GM18868 (cell line): ENCODE measurements around the gene MATN1.

Source experiments
- ATAC-seq: cut with Tn5 transposase; IDR thresholded peaks from one replicate; pipeline ENCODE4 v1.9.1; 2021; ENCODE audit warnings: mild to moderate bottlenecking, moderate library complexity; ENCODE audit not compliant: unreplicated experiment

The MATN1 gene

DNA sequence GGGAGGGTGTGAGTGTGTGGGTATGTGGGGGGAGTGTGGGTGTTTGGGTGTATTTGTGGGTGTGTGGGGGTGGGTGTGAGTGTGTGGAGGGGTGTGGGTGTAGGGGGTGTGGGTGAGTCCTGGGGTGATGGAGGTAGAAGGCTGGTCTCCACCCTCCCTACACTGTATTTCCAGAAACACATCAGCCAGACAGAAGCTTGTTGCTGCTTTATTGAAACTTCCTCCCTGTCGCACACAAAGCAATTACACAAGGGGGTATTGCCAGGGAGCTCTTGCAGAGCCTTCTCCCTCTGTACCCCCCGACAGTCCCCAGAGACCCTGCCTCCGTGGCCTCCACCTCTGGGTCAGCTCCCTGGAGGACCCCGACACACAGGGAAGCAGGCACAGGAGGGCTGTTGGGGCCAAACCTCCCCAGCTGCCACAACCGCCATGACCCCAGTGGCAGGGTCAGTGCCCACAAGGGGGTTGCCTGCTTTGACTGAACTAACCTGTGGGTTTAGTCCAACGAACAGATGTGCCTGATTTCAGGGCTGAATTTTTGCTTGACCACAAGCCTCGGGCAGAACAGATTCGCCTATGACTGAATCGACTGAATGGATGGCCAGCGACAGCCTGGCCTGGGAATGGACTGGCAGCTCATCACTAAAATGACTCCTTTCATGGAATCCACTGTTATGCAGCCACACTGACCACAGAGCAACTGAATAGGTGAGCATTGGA lies 9.1 kb upstream of the MATN1 start:
- no peak for ATAC-seq

DNA sequence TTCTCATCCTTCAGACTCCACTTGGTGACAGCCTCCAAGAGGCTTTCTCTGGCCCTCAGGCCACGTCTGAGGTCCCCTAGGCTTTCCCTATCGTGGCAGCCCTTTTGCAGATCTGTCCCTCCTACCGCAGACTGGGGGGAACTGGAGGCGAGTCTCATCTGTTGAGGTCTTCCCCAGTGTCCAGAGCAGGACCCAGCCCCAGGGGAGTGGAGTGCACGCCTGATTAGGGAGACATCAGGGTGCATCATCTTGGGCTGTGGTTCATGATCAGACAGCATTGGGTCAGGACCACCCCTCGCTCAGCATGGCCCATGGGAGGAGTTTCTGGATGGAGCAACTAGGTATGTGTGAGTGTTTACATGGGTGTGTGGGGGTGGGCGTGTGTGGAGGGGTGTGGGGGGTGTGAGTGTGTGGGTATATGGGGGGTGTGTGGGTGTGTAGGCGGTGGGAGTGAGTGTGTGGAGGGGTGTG lies 8.5 kb upstream of the MATN1 start:
- ATAC-seq: no peak

DNA sequence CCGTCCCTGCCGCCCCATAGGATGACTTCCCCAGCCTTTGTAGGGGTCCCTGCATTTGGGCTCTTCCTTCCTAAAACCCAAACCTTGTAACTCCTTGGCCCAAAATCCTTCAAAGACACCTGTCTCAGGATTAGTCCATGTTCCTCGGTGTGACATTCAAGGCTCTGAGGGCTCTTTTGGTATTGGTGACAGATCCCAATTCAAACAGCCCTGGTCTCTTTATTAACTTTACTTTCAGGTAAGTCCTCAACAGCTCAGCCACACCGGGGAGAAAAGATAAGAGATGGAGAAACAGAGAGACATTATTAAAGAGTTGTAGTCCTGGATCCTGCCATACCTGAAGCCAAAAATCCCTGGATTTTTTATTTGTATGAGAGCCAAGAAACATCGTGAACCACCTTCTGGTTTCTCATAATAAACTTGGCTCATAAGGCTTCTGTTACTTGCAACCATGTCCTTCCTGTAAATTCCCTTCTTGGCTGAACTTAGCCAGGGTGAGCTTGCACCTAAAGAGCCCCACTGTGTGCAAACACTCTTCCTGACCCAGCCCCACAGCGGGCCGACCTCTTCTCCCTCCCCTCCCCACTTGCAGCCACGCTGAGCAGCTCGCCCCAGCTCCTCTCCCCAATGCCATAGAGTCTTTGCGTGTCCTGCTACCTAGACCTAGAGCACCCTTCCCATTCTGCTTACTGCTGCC lies 7.9 kb upstream of the MATN1 start:
- no peak for ATAC-seq

DNA sequence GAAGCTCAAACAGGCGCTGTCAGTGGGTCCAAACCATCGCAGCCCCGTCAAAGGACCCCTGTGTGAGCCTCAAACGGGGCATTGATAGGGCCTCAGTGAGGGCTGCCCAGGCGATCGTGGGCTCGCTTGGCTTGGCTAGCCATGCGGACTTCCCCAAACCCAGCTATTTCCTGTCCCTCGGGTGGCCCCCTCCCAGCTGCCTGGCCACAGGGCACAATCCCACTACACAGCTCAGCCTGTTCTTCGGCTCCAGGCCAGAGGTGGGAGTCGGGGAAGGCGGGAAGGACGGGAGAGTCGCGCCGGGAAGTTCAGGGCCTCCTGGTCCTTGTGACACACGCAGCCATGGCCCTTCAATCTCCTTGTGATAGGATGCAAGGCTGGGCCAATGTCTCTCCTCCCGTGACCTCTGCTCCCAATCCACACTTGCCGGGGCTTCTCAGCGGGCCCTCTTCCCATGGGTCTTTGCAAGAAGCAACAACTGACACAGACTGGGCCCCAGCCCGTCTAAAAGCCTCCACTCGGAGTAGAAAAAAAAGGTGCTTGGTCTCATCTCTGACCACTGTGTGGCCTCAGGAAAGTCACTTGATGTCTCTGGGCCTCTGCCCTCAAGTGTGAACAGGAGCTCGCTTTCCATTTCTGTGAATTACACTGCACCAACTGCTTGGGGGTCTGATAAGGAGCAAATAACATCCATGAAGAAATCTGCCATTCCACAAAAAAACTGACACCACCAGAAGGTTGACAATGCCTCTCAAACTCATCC lies 7.1 kb upstream of the MATN1 start:
- ATAC-seq: no peak

DNA sequence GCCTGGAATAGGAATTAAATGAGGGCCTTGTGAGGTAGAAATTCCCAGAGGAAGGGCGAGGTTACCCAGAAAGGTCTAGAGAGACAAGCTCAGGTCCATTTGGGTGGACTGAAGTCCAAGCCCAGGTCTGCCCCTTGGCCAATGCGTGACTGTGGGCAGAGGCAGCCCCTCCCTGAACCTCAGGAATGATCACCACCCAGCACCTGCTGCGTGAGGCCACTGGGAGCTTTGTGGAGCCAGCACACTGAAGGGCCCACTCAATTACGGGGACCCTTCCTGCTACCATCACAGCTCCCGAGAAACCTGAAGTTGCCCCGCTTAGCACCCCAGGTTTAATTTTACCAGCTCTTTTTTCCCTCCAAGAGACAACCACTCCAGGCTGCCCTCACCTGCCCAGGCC lies 6.5 kb upstream of the MATN1 start:
- ATAC-seq: no peak

DNA sequence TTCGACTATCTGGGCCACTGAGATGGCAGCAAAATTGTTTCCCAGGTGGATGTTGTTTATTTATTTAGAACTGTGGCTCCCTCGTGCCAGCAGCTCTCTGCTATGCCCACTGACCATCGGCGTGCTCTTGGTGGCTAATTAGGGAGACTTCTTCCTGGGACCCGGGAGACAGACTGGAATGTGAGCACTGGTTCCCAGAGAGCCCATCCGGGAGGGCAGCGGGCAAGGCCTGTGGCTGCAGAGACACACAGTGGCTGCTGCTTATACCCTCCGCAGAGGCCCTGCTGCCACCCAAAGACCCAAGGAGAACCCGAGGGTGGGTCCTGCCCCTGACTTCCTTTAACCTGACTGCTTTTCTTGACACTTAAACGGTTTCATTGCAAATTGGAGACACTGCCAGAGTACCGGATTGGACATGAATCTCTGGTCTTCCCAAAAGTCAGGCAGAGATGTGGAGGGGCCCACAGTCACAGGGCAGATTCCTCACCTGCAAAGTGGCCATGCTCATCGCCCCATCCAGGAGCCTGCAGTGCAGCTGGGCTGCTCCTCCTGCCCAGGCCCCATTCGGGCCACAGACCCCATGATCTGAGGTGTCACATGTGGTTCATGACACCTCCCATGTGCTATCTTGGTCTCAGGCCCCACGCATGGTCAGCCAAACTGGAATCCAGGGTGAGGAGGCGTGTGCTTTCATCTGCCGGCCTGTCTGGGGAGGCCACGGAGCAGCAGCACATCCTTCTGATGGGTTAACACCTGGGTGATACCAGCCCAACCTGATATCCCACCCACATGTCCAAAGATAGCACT lies 5.7 kb upstream of the MATN1 start:
- ATAC-seq: no peak

DNA sequence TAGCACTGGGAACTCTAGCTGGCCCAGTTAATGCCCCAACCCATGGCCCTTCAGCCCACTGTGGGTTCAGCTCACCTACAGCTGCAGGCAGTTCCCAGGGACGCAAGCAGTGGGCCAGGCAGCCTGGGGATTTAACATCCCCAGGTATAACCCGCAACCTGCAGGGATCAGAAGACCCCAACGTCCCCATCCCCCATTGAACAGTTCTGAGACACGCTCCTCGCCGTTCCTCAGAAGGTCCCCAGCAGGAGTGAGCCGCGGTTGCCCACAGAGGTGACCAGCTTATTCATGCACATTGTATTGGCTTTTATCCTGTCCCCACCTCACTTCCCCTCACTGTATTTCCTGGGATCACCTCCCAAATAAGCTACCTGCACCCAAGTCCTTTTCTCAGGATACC lies 5.0 kb upstream of the MATN1 start:
- ATAC-seq: no peak

DNA sequence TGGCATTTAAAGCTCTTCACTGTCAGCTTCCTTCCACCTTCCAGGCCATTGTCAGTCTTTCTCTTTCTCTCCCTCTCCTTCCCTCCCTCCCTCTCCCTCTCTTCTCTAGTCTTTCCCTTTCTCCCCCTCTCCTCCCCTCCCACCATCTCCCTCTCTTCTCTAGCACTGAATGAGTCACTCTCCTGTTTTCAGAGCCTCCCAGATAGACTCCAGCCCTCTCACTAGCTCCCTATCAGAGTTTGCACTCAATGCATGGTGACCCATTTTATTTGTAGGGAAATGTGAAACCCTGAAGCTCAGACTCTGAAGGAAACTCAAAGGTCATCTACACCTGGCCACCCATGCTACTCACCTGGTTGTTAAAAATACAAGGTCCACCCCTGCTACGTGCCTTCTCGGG lies 4.4 kb upstream of the MATN1 start:
- no peak for ATAC-seq

DNA sequence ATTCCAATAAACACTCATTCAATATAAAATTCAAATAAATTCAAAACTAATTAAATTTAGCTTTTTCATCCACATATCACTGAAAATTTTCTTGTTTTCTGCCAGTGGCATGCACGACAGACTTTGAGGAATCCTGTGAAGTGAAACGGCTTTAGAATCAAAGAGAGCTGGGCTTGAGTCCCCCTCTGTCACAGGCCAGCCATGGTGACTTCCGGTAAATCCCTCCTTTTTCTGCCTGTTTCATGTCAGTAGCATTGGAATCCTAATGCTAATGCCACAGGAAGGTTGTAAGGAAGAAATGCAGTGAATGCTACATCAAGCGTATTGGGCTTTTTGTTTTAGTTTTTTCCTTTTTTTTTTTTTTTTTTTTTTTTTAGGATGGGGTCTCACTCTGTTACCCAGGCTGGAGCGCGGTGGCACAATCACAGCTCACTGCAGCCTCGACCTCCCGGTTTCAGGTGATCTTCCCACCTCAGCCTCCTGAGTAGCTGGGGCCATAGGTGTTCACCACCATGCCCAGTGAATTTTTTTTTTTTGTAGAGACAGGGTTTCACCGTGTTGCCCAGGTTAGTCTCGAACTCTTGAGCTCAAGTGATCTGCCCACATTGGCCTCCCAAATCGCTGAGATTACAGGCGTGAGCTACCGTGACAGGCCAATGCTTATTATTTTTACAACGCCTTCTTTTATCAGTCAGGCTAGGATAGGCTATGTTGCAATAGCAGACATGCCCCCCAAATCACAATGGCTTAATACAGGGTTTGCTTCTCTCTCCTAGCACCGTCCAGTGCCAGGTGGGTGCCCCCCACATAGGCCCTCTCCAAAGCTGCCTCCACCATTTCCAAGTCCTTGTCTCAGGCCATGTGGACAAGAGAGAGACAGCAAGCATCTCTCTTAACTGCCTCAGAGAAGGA lies 3.6 kb upstream of the MATN1 start:
- ATAC-seq: no peak

DNA sequence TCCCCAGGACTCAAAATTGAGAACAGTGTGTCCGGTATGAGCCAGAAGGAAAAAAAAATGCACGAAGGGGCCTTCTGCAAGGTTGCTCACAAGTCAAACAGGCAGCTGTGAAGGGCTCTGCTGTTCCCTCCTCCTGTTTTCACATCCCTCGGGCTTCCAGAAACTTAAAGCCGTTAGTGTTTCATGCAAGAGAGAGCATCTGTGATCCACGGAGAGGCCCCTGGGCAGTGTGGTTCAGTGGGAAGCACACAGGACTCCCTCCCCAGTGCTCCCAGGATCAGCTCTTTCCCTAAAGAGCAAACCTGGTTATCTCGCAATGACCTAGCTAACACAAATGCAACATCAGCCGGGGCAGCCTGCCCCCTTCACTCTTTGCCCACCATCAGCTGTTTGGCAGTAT lies 2.9 kb upstream of the MATN1 start:
- no peak for ATAC-seq

DNA sequence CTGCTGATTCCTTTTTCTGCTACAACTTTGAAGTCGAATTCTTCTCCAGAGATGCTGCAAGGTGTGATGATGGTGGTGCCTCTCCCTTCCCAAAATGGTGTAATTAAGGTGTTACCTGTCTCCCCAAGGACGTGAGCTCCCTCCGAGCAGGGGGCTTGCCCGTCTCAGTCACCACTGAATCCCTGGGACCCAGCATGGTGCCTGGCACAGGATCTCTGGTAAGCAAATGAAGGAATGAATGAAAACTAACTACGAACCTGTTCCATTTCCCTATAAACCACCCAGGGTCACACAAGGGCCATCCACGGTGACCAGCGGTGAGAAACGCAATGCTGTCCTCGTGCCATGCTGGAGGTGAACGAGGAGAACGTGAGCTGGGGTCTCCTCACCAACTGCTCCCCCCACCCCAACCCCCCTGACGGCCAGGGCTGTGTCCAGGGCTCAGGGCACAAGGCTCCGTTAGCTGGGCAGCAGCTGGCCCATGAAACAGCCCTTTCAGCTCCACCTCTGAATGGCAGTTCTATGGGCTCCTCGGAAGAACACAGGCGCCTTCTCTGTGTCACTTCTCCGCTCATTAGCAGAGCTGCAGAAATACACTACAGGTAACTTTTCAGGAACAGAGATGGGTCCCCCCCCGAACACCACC lies 2.2 kb upstream of the MATN1 start:
- ATAC-seq: no peak

DNA sequence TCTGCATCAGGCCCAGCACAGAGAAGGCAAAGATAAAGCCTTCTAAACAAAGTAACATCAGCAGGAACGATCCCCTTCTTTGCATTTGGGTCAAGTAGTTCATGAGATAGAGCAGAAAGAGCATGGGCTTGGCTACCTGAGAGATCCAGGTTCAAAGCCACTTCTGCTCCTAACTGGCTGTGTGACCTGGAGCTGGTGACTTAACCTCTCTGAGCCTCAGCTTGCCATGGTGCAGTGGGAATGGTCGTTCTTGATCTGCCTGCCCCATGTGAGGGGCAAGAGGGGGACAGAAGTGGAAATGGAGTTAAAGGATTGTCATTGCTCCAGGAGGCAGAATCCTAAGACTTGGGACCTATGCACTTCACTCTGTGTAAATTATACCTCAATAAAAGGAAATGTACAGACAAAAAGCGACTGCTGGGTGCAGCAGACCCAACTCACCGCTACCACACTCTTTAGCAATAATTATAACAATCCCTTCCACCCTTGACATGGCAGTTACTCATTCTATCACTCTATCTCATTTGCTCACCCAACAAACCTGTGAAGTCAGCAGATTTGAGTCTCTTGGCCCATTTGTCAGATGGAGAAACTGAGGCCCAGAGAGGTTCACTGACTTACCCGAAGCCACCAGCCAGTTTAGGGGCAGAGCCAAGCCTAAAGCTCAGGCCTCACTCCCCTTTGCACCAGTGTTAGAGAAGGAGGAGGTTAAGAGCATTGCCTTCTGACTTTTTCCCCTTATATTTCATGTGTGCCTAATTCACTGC lies 1.5 kb upstream of the MATN1 start:
- ATAC-seq: no peak

DNA sequence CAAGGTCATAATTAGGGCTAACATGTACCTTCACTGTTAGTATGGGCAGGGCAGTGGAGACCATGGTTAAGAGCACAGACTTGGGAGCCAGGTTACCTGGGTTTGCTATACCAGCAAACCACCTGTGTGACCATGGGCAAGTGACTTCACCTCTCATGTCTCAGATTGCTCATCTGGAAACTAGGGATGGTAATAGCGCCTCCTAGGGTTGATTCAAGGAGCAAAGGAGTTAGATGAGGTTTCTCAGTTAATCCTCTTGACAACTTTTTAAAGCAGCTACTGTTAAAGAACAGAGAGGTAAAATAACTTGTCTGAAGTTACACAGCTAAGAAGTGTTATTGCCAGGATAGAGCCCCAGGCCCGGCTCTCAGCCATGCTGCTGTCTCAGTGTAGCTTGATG lies 790 bp upstream of the MATN1 start:
- no peak for ATAC-seq

DNA sequence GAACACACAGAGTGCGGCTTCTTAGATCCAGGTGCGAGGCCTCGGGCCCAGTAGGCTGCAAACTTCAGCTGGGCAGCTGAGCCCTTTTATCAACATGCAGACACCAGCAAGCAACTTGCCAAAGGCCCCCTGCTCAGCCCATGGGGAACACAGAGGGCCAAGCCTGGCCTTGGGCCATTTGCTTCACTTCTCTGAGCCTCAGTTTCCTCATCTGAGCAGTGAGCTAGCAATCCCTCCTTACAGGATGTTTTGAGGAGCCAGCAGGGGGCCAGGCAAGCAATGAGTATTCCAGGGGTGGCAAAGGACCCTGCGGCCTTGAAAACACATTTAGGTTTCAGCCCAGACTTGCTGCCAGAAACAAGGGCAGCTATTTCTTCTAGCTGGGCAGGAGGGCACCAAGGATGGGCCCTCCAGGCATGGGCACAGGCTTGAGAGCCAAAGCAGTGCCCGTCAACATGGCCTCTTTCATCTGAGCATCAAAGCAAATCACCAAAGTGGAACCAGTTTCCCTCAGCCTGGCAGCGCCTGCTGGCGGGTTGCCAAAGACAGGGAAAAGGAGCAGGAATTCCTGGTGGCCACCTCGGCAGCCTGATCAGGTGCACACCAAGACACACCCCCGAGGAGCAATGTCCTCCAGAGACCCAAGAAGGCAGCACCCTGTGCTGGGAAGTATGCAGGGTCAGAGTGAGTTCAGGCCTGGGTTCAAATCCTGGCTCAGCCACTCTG lies 1.4 kb downstream of the MATN1 start:
- ATAC-seq: no peak

DNA sequence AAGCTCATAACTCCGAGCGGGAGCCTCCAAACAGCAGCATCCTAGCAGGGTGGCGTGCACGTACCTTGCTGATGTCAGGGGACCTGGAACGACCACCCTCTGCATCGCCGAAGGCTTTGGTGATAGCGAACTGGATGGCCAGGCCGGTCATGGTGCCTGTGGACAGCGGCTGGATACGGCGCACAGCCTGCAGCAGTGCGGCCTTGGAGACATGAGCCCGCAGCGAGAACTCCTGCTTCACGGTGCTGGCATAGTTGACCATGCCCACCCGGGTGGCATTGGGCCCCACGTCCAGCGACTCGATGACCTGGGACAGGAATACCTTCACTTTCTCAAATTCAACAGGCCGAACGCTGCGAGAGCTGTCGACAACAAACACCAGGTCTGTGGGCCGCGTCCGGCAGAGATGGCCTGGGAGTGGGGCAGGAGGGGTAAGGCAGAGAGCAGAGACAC lies 2.0 kb downstream of the MATN1 start:
- no peak for ATAC-seq

DNA sequence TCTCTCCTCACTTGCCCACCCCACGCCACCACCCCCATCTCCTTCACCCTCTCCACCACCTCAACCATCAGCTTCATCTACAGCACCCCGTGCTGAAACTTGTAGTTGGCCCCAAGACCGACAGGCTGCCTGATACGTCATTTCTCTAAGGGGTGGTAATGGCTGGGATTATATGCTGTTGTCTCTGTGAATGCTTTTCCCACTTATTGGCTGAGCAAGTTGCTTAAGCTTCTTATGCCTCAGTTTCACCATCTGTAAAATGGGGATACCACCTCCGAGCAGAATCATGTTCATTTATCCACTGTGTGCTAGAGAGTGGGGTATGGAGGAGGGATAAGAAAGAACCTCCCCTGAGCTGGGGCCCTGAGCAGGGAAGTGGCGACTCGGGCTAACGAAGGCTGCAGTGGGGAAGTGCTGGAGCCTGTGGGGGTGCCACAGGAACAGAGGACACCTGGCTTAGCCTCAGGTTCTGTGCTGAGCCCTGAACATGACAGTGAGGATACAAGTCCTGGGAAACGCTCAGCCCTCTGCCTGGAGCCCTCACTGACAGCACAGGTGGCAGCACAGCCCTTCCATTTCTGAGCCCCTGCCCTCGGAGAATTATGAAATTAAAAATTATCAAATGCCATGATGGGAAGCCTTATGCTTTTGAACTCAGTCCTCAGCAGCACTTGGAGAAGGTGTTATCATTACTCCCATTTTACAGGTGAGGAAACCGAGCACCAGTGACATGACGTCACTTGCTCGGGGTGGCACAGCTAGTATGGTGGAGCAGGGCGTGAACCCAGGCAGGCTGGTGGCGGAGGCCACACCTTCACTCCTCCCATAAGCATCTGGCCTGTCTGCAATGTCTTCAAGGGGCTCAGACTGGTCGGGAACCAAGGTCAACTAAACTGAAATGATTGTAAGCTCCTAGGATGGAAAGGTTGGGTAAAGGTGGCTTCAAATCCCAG lies 2.8 kb downstream of the MATN1 start:
- no peak for ATAC-seq
